ENCODE results near the gene TGOLN2.

Gene TGOLN2

GRCh38 chr2:85307527-85307897 is 20.3 kb downstream of the TGOLN2 start:
- no peak for DNase-seq

DNA sequence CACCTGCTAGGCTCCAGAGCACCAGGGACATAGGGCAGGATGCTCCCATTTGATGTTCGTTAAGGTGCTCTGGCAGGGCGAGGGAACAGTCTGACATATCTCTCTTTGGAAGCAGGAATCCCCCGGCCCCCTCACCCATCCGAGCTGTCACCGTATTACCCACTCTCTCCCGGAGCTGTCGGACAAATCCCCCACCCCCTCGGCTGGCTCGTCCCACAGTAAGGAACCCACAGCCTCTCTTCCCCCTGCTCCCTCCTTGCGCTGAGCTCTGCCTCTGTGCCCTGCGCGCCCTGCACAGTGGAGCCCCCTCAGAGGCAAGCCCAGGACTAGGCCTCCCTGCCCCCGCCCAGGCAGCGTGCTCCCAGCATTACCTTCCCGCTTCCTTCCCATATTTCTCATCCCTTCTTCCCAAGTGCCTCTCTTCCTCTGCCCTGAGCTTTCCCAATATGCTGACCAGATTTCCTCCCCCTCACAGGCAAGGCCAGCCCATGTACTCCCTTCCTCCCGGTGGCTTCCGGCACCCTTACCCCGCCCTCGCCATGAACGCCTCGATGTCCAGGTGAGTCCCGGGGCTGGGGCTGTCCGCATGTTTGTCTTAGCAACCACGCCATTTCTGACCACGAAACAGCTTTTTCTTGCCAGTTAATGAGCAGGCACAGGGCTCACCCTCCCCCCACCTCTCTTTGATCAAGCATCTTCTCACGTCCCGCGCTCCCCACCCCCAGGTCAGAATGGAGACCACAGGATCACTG is 23.8 kb downstream of the TGOLN2 start:
- no peak for DNase-seq

GRCh38 chr2:85302121-85302520 is 25.7 kb downstream of the TGOLN2 start:
- no peak for DNase-seq

DNA sequence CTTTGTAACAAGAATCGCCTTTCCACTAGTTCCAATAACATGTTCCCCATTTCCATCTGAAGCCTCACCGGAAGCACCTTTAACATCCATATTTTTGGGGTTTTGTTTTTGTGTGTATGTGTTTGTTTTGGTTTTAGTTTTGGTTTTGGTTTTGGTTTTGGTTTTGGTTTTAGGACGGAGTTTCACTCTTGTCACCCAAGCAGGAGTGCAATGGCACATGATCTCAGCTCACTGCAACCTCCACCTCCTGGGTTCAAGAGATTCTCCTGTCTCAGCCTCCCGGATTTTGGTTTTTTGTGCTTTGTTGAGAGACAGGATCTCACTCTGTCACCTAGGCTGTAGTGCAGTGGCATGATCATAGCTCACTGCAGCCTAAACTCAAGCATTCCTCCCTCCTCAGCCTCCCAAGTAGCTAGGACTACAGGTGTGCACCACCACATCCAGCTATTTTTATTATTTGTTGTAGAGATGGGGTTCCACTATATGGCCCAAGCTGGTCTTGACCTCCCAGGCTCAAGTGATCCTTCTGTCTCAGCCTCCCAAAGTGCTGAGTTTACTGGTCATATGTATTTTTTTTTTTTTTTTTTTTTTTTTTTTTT is 36.3 kb downstream of the TGOLN2 start:
- no peak for DNase-seq

DNA sequence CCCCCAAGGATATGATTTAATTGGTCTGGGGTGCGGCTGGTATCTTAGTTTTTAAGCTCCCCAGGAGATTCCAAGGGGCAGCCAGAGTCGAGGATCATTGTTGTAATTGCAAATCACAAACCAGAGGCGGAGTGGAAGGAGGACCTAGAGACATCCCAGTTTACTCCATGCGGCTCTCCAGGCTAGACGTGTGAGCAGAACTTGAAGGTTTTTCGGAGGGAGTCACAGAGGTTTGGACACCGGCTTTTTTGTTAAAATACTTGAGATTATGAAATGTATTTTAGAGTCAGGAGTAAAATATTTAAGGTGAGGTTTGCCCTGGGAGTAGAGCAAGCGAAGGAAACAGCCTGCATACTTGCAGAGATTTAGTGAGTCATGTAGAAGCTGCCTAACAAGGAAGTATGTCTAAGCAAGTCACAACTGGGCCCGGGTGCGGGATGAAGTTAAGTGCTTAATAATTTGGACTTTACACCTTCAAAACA is 39.5 kb downstream of the TGOLN2 start:
- DNase-seq = no peak

- DNase-seq = no peak
These were observed 40.1 kb downstream of the TGOLN2 start for GRCh38 chr2:85287721-85288120.

DNA sequence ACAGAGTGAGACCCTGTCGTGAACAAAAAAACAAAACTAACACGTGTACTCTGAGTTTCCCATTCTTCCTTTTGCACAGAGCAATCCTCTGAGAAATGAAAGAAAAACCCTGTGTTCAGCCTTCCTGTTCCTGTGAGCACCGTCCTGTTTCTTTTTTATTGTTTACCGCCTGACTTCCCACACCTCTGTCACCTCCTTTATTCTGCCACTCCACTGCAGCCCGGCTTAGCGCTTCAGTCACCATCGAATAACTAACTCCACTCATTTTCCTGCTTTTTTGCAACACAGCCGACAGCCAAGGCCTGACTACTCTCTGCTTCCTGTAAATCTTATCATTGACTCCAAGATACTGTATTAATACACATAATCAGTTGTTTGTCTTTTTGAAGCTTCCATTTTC is 40.9 kb downstream of the TGOLN2 start:
- DNase-seq = no peak

DNA sequence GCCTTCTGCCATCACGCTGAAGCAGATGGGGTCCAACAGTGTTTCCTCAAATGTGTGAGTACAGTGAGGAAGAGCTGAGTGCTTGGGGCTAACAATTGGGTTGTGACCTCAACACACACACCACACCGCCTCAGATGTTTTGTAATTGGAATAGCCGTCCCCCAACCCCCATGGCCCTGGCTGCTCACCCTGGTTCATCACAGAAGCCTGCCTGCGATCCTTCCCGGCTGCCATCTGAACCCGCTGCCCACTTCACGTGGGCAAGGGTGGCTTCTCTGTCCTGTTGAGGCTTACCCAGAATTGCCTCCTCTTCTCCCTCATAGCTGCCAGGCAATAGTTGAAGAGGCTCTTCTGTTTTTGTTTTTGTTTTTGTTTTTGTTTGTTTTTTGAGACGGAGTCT is 44.1 kb downstream of the TGOLN2 start:
- no peak for DNase-seq

DNA sequence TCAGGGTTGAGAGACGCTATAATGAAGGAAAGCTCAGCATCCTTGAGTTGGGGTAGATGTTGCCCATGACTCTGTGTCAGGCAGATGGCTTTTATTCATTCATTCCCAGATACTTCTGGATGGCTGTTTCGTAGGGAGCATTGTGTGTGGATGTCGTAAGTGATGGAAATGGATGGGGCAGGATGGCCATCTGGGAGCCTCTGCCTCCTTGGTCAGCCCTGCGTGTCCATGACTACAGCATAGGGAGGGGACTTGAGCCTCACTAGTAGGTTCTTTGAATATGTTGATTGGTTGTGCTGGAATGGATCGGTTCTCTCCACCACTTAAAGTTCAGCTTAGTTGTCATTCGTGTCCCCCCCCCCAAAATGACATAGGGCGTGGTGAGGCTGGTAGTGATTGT is 44.9 kb downstream of the TGOLN2 start:
- no peak for DNase-seq

DNA sequence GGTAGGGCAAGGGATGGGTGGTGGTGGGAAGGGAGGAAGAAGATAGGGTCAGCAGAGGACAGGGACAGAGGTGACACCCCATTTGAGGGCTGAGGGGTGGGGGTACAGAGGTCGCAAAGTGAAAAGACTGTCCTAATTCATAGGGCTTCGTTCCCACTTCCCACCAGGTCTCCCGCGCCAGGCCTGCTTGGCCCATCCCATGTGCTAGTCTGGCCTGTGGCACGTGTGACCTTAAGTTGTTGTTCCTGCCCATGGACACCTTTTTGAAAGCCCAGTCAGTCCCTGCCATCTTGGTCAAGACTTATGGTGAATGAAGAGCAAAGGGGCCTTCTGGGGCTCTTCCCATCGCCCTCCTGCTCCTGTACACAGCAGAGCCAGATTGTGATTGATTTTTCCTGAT is 46.2 kb downstream of the TGOLN2 start:
- no peak for DNase-seq

DNA sequence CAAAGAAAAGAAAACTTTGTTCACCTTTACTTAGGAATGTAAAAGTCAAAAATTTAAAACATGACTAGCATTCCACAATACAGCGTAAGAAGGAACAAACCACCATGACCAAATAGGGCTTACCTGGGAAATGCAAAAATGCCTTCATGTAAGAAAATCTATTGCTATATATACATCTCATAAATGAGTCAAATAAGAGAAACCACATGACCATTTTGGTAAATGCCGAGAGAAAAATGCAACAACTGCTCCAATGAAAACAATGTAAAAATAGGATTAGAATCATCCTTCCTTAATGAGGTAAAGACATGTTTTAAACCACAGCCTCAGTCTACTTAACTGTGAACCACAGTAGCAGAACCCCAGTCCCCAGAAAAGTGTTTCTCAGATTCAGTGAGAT is 49.4 kb downstream of the TGOLN2 start:
- DNase-seq = no peak

DNA sequence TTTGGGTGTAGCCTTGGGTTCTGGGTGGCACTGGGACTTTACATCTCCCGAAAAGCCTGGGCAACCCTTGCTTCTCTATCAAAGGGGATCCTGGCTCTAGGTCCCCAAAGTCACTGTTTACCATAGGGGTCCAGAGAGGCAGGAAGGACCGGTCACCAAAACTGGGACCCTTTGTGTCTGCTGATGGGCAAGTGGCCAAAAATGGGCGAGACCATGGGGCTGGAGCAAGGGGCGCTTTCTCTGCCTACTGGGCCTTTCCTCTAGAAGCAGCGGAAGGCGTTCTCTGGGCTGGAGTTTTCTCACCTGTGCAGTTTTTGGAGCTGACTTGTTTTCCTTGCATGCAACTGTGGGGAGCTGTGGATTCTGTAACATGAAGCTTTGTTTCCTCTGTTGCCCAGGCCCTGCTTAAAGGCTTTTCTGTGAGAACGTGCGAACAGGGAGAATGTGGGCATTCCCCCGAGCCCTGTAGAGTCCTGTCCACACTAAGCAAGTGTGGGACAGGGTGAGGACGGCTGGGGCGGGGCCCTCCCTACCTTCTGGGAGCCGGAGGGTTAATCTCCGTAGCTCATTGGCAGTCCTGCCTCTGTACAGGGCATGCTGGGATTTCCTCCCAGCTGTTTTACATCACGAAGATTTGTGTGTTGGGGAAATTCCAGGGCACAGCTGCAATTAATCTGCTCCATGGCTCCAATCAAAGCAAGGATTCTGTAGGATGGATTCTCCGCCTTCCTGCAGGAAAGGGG is 50.2 kb downstream of the TGOLN2 start:
- DNase-seq = no peak

GRCh38 chr2:85276571-85277118 is 51.1 kb downstream of the TGOLN2 start:
- DNase-seq = no peak

GRCh38 chr2:85275984-85276540 is 51.7 kb downstream of the TGOLN2 start:
- DNase-seq = no peak

GRCh38 chr2:85273738-85274731 is 53.8 kb downstream of the TGOLN2 start:
- no peak for DNase-seq

- DNase-seq = no peak
These were observed 55.4 kb downstream of the TGOLN2 start for GRCh38 chr2:85272357-85272756.

DNA sequence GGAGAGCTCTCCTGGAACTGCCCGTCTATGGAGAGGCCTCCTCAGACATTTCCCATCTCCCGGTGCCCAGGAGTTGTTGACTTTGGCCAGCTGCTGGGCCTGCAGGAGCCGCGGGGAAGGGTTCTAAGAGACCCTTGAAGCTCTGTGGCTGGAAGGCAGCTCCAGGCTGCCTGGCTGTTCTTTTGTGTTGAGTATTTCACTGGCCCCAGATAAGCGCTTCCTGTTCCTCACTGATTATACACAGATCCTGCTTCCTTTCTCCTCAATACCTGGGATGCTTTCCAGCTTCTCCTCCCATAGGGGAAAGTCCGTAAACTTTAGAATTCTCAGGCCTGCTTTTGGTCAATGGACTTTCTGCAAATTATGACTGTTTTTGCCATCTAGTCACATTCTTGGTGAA is 57.8 kb downstream of the TGOLN2 start:
- no peak for DNase-seq
